GM19395 (cell line): ENCODE data around the gene C6orf136.

Source experiments
- ATAC-seq: cut with Tn5 transposase; IDR thresholded peaks from one replicate; pipeline ENCODE4 v1.9.1; 2021; ENCODE audit warnings: mild to moderate bottlenecking, moderate library complexity; ENCODE audit not compliant: unreplicated experiment

The C6orf136 gene

GRCh38 chr6:30615219-30615957 lies 31.5 kb upstream of the C6orf136 start:
- no peak for ATAC-seq

GRCh38 chr6:30615958-30616810 lies 30.7 kb upstream of the C6orf136 start:
- ATAC-seq, result no peak

- peak; percentile 78 for ATAC-seq
Observed at GRCh38 chr6:30616811-30617564, 29.9 kb upstream of the C6orf136 start, which contains the start of gene PPP1R10. Gene PPP1R10, minus strand, starts transcription at chr6:30617243. Its CDS starts 7,299 bp downstream, at chr6:30609944.

GRCh38 chr6:30617565-30618269 lies 29.2 kb upstream of the C6orf136 start, which contains the start of gene MRPS18B:
Gene MRPS18B, plus strand, starts transcription at chr6:30617840. Its CDS starts 26 bp downstream, at chr6:30617866.
- ATAC-seq, result peak; percentile 80

- no peak for ATAC-seq
Observed at GRCh38 chr6:30618270-30618797, 28.6 kb upstream of the C6orf136 start.

- no peak for ATAC-seq
Observed at GRCh38 chr6:30619561-30619960, 27.4 kb upstream of the C6orf136 start.

GRCh38 chr6:30625511-30625910 lies 21.4 kb upstream of the C6orf136 start:
- no peak for ATAC-seq

- peak; percentile 81 for ATAC-seq
Observed at GRCh38 chr6:30626484-30627366, 20.2 kb upstream of the C6orf136 start, which contains the start of gene ATAT1. Gene ATAT1, plus strand, starts transcription at chr6:30626874.

GRCh38 chr6:30635834-30636233 lies 11.1 kb upstream of the C6orf136 start:
- no peak for ATAC-seq

GRCh38 chr6:30640481-30640880 lies 6.5 kb upstream of the C6orf136 start:
- no peak for ATAC-seq

GRCh38 chr6:30641048-30641447 lies 5.9 kb upstream of the C6orf136 start:
- no peak for ATAC-seq

- ATAC-seq, result no peak
Observed at GRCh38 chr6:30643656-30644055, 3.3 kb upstream of the C6orf136 start.

- no peak for ATAC-seq
Observed at GRCh38 chr6:30644769-30645168, 2.2 kb upstream of the C6orf136 start.

GRCh38 chr6:30645989-30646388 lies 944 bp upstream of the C6orf136 start:
- ATAC-seq, result no peak

GRCh38 chr6:30647242-30648116 lies 546 bp downstream of the C6orf136 start:
- ATAC-seq, result peak; percentile 72

- no peak for ATAC-seq
Observed at GRCh38 chr6:30651143-30651542, 4.2 kb downstream of the C6orf136 start.

GRCh38 chr6:30654798-30655742 lies 8.1 kb downstream of the C6orf136 start:
- ATAC-seq, result no peak
